Endothelial cell of umbilical vein (primary cell): Measurements from ENCODE around the gene IKZF5.

ENCODE experiments used
- CTCF ChIP-seq, 2 donors: IDR thresholded peaks; 1 replicate in 1 of 2; 2 replicates in 1 of 2; pipeline ENCODE4 v1.5.1; 2011; ENCODE audit warnings: low read length in 2 of 2, mild to moderate bottlenecking in 2 of 2, moderate library complexity in 2 of 2, control low read depth in 1 of 2, inconsistent platforms in 1 of 2, low read depth in 1 of 2; ENCODE audit not compliant: insufficient read depth in 1 of 2; ENCODE audit errors: extremely low read depth in 1 of 2
- FOS ChIP-seq: IDR thresholded peaks from 2 replicates; pipeline ENCODE4 v1.6.1; 2011; ENCODE audit warnings: mild to moderate bottlenecking, low read length, moderate library complexity, borderline replicate concordance; ENCODE audit not compliant: insufficient read depth
- POLR2A ChIP-seq: IDR thresholded peaks from 2 replicates; pipeline ENCODE4 v1.6.1; 2012; ENCODE audit warnings: low read depth, mild to moderate bottlenecking, control low read depth, low read length
- POLR2AphosphoS5 ChIP-seq: IDR thresholded peaks from 2 replicates; pipeline ENCODE4 v1.6.1; 2012; ENCODE audit warnings: low read depth, mild to moderate bottlenecking, control low read depth, low read length, moderate library complexity; ENCODE audit not compliant: insufficient read depth

- TF ChIP-seq POLR2A: peak; percentile 80
- no peak for TF ChIP-seq FOS
- no peak for TF ChIP-seq CTCF (IDR thresholded peaks at IDR 0.05; ENCODE audit: extremely low read depth in 1 of 2, insufficient read depth in 1 of 2, low read depth in 1 of 2, low read length in 2 of 2)
- TF ChIP-seq POLR2AphosphoS5: peak; percentile 84
These were observed at the start of gene IKZF5, which contains the start of gene ACADSB for GRCh38 chr10:123008355-123009104.
